B cell (primary cell): ENCODE results near the gene SLC16A1.

Source experiments
- CTCF ChIP-seq: fragments of 200-600 bp; IDR thresholded peaks from one replicate; pipeline ENCODE4 v1.8.0; 2022; ENCODE audit warnings: antibody characterized with exemption, mild to moderate bottlenecking
- EZH2 ChIP-seq: IDR thresholded peaks from 2 replicates; pipeline ENCODE4 v1.6.1; 2012; ENCODE audit warnings: borderline replicate concordance, low read depth, mild to moderate bottlenecking, moderate library complexity, low read length; ENCODE audit not compliant: insufficient read depth, poor library complexity, severe bottlenecking

GRCh38 chr1:112988367-112988766, 32.4 kb upstream of the SLC16A1 start:
- TF ChIP-seq CTCF (no peak), EZH2 (no peak)
